ENCODE results near the gene COL1A1. TPM values are rescaled to one million over a fixed set of nuclear protein-coding genes. Genes with fewer than 3 reads are reported as not detected.

Gene COL1A1
- total RNA-seq, 4 donors from 2014 or later, result 12.2 to 57.3 (median 18.5) TPM

GRCh38 chr17:50180620-50181019, 20.8 kb downstream of the COL1A1 start:
- H3K4me1 ChIP-seq, result peaks cover 11 to 29% of the 10 kb centered on the region in 2 donors
- H3K36me3 ChIP-seq, result no peaks in the 10 kb centered on the region
- no peak overlapping the region for H3K4me3 ChIP-seq (replicated peaks in 1 of 3)
- no peak for DNase-seq
- no peak overlapping the region for H3K27ac ChIP-seq
- WGBS, 2 donors, result 81% methylated on average over 11 to 12 of the region's 12 CpGs
- H3K9me3 ChIP-seq, result no peaks in the 10 kb centered on the region
- no peaks in the 10 kb centered on the region for H3K27me3 ChIP-seq
- intact Hi-C loops (cut with DNase I), result no loop called here
- no peak for TF ChIP-seq CTCF (IDR thresholded peaks at IDR 0.05)
- TF ChIP-seq POLR2A (IDR thresholded peaks at IDR 0.05), result no peak

- no peak for DNase-seq
- Histone ChIP-seq H3K36me3 (no peaks in the 10 kb centered on the region), H3K9me3 (no peaks in the 10 kb centered on the region), H3K4me3 (replicated peaks in 1 of 3) (no peak overlapping the region), H3K27ac (no peak overlapping the region), H3K4me1 (peaks cover 11 to 29% of the 10 kb centered on the region in 2 donors), H3K27me3 (no peaks in the 10 kb centered on the region)
- intact Hi-C loops (cut with DNase I), result no loop called here
- WGBS, 2 donors, result 88 to 96% methylated on average over 4 of the region's 4 CpGs
- no peak for TF ChIP-seq CTCF (IDR thresholded peaks at IDR 0.05)
- TF ChIP-seq POLR2A (IDR thresholded peaks at IDR 0.05), result no peak
These were observed 21.3 kb downstream of the COL1A1 start for GRCh38 chr17:50180111-50180510.

- 9 to 18% methylated on average over 8 to 10 of the region's 22 CpGs for WGBS, 2 donors
- Histone ChIP-seq H3K27ac (peak overlapping the region; percentile 72 to 92 (median 85)), H3K9me3 (no peaks in the 10 kb centered on the region), H3K4me1 (peaks cover 11 to 34% of the 10 kb centered on the region in 2 donors), H3K36me3 (no peaks in the 10 kb centered on the region), H3K27me3 (no peaks in the 10 kb centered on the region), H3K4me3 (replicated peaks in 1 of 3) (no peak overlapping the region)
- peak; percentile 92 to 95 for DNase-seq
- TF ChIP-seq CTCF (IDR thresholded peaks at IDR 0.05) (peak in 5 of 6 experiments; percentile 23 to 56 (median 52)), POLR2A (IDR thresholded peaks at IDR 0.05) (peak in 1 of 2 donors; percentile 46)
- intact Hi-C loops (cut with DNase I), result no loop called here
These were observed 23.2 kb downstream of the COL1A1 start for GRCh38 chr17:50177983-50178834.

GRCh38 chr17:50177476-50177875, 24.0 kb downstream of the COL1A1 start:
- no peaks in the 10 kb centered on the region for H3K27me3 ChIP-seq
- no peaks in the 10 kb centered on the region for H3K9me3 ChIP-seq
- no peak overlapping the region for H3K4me3 ChIP-seq (replicated peaks in 1 of 3)
- 82 to 94% methylated on average over 9 to 10 of the region's 10 CpGs for WGBS, 2 donors
- no peak for DNase-seq
- no peaks in the 10 kb centered on the region for H3K36me3 ChIP-seq
- intact Hi-C loops (cut with DNase I), result no loop called here
- no peak for TF ChIP-seq POLR2A (IDR thresholded peaks at IDR 0.05)
- no peak for TF ChIP-seq CTCF (IDR thresholded peaks at IDR 0.05)
- peaks cover 11 to 37% of the 10 kb centered on the region in 2 donors for H3K4me1 ChIP-seq
- peak overlapping the region; percentile 72 to 92 (median 85) for H3K27ac ChIP-seq
